ENCODE measurements around the gene NUP188.

- TF ChIP-seq CTCF (CRISPR knock-in tag; IDR thresholded peaks at IDR 0.05) (no peak), ZBTB38 (CRISPR knock-in tag; IDR thresholded peaks at IDR 0.05) (no peak), RAD21 (CRISPR knock-in tag; IDR thresholded peaks at IDR 0.05) (no peak), ZNF883 (CRISPR knock-in tag; IDR thresholded peaks at IDR 0.05; ENCODE audit: not compliant biosample characterization) (no peak), RFXANK (CRISPR knock-in tag; IDR thresholded peaks at IDR 0.05) (no peak), CREB1 (IDR thresholded peaks at IDR 0.05) (no peak), CREB1 (CRISPR knock-in tag; IDR thresholded peaks at IDR 0.05) (no peak), REPIN1 (CRISPR knock-in tag; IDR thresholded peaks at IDR 0.05; ENCODE audit: borderline replicate concordance, low read depth) (no peak), YY1 (IDR thresholded peaks at IDR 0.05; ENCODE audit: insufficient read depth, insufficient replicate concordance, low read depth, low read length) (no peak)
Observed at GRCh38 chr9:128920381-128921058, 27.0 kb upstream of the NUP188 start, which contains the start of gene PHYHD1.

All from HepG2 (cell line).